Smooth muscle cell (in vitro differentiated cells): ENCODE data around the gene SEPTIN8. TPM values are rescaled to one million over a fixed set of nuclear protein-coding genes. Genes with fewer than 3 reads are reported as not detected.
A peak's percentile ranks its signal among the peaks of the same experiment; 100 is the strongest.

Source experiments
- DNase-seq: peaks from one replicate; lab custom pipeline; 2025; ENCODE audit not compliant: unreplicated experiment; lab: John Stamatoyannopoulos, UW
- H2AFZ ChIP-seq: fragments of 200-600 bp; sonication (generic); 2 replicates; pipeline ENCODE4 v1.6.0; 2016; ENCODE audit warnings: antibody characterized with exemption, low read depth, mild to moderate bottlenecking
- H3F3A ChIP-seq: fragments of 200-600 bp; sonication (generic); 2 replicates; pipeline ENCODE4 v1.6.0; 2017; ENCODE audit warnings: antibody characterized with exemption, low read depth
- H3K27ac ChIP-seq: fragments of 200-600 bp; sonication (generic); 2 replicates; pipeline ENCODE4 v1.5.1; 2016; ENCODE audit warnings: low read depth, mild to moderate bottlenecking
- H3K27me3 ChIP-seq: fragments of 200-600 bp; sonication (generic); 2 replicates; pipeline ENCODE4 v1.6.1; 2016; ENCODE audit warnings: low read depth, mild to moderate bottlenecking
- H3K36me3 ChIP-seq: fragments of 200-600 bp; sonication (generic); 2 replicates; pipeline ENCODE4 v1.5.1; 2016; ENCODE audit warnings: low read depth
- H3K4me1 ChIP-seq: fragments of 200-600 bp; sonication (generic); 2 replicates; pipeline ENCODE4 v1.5.1; 2016; ENCODE audit warnings: low read depth
- H3K4me2 ChIP-seq: fragments of 200-600 bp; sonication (generic); 2 replicates; pipeline ENCODE4 v1.6.0; 2016; ENCODE audit warnings: mild to moderate bottlenecking
- H3K4me3 ChIP-seq: fragments of 200-600 bp; sonication (generic); 2 replicates; pipeline ENCODE4 v1.5.1; 2016; ENCODE audit warnings: mild to moderate bottlenecking
- H3K79me2 ChIP-seq: fragments of 200-600 bp; sonication (generic); 2 replicates; pipeline ENCODE4 v1.6.0; 2016; ENCODE audit warnings: low read depth, mild to moderate bottlenecking
- H3K9ac ChIP-seq: fragments of 200-600 bp; sonication (generic); 2 replicates; pipeline ENCODE4 v1.6.0; 2016; ENCODE audit warnings: low read depth
- H3K9me3 ChIP-seq: fragments of 200-600 bp; sonication (generic); replicated peaks from 2 replicates; pipeline ENCODE4 v1.5.1; 2016; ENCODE audit warnings: low read depth
- H4K20me1 ChIP-seq: fragments of 200-600 bp; sonication (generic); 2 replicates; pipeline ENCODE4 v1.6.0; 2016; ENCODE audit warnings: low read depth
- WGBS: methylation state at CpG from one replicate; pipeline ENCODE4 v1.1.7; 2016; ENCODE audit warnings: low lambda C conversion rate; 5-methylcytosine and 5-hydroxymethylcytosine counted together
- polyA plus RNA-seq: library from polyadenylated mRNA; unstranded; fragments of >200 nt; fragmentation: Nextera tagmentation; extraction: Ambion mirVana; gene quantifications from 2 replicates; pipeline ENCODE4 v1.2.1, GENCODE V29; 2016
- total RNA-seq: library from RNA; depleted of rRNA; stranded (reverse); fragments of >200 nt; gene quantifications from 2 replicates; pipeline ENCODE4 v1.2.3, GENCODE V29; 2014
- TF ChIP-seq, protein P1 (sequence below): fragments of 200-600 bp; sonication (generic); IDR thresholded peaks from 2 replicates; pipeline ENCODE4 v1.5.1; 2017; ENCODE audit warnings: borderline replicate concordance, mild to moderate bottlenecking, antibody characterized with exemption; ENCODE audit not compliant: insufficient read depth, poor library complexity, severe bottlenecking

The SEPTIN8 gene
- total and polyA plus RNA-seq, 2 experiments from 2014 or later = 26.3 to 68.1 TPM

DNA sequence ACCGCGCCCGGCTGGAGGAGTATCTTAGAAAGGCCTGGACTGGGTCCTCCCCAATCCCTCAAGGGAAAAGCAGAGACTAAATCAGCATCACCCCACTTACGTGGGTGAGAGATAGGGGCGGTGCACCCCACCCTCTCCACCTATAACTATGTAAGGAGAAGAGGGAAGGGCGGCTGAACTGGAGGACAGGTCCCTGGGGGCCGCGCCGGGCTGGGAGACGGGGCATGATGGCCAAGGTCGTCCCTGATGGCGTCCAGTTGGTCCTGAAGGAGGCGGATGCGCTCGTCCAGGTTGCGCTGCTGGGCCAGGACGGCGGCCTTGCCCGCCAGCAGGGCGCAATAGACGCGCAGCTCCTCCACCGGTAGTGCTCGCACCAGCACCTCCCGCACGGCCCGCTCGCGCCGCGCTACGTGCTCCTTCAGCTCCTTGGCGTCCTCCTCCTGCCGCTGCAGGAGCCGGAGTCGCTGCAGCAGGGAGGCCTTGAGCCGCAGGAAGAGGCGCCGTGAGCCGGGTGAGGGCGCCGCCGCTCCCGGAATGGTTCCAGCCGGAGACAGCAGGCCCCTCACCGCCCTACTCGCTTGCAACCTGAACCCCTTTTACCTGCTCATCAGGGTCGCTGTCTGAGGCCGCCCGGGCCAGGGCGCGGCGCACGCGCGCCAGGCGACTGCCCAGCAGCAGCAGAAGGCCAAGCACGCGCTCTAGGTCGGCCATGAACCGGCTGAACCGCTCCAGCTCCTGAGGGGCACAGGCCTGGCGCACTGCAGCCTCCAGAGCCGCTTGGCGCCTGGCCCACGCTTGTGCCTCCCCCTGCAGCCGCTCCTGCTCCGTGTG is 45.8 kb upstream of the SEPTIN8 start:
- peak overlapping the region; percentile 92 for H3K4me2 ChIP-seq
- TF ChIP-seq, protein P1, sequence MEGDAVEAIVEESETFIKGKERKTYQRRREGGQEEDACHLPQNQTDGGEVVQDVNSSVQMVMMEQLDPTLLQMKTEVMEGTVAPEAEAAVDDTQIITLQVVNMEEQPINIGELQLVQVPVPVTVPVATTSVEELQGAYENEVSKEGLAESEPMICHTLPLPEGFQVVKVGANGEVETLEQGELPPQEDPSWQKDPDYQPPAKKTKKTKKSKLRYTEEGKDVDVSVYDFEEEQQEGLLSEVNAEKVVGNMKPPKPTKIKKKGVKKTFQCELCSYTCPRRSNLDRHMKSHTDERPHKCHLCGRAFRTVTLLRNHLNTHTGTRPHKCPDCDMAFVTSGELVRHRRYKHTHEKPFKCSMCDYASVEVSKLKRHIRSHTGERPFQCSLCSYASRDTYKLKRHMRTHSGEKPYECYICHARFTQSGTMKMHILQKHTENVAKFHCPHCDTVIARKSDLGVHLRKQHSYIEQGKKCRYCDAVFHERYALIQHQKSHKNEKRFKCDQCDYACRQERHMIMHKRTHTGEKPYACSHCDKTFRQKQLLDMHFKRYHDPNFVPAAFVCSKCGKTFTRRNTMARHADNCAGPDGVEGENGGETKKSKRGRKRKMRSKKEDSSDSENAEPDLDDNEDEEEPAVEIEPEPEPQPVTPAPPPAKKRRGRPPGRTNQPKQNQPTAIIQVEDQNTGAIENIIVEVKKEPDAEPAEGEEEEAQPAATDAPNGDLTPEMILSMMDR = no peak
- H4K20me1 ChIP-seq = no peaks in the 10 kb centered on the region
- no peak overlapping the region for H3K9ac ChIP-seq
- no peaks in the 10 kb centered on the region for H3K9me3 ChIP-seq
- DNase-seq = no peak
- WGBS = 17% methylated on average over 63 of the region's 68 CpGs
- H3K4me3 ChIP-seq = peak overlapping the region; percentile 36
- H2AFZ ChIP-seq = peak overlapping the region; percentile 69
- H3K79me2 ChIP-seq = no peaks in the 10 kb centered on the region
- no peaks in the 10 kb centered on the region for H3K27me3 ChIP-seq
- H3K36me3 ChIP-seq = no peaks in the 10 kb centered on the region
- no peaks in the 10 kb centered on the region for H3F3A ChIP-seq
- peaks cover 11% of the 10 kb centered on the region for H3K4me1 ChIP-seq
- H3K27ac ChIP-seq = no peak overlapping the region

DNA sequence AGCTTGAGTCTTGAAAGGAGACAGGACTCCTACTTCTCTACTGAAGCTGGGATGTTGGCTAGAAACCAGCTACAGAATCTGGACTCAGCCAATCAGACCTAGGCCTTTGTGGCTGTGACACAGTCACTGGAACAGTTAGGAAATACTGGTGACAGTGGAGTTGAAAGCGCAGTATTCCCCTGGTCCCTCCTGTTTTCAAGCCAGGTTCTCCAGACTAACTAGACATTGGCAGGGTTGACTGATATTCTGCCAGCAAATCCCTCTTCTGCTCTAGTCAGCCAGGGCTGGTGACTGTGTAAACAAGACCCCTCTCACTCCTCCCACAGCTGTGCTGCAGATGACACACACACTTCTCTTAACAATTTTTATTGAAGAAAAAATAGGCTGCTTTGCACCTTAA is 44.8 kb upstream of the SEPTIN8 start:
- 86% methylated on average over 1 of the region's 1 CpG for WGBS
- no peak overlapping the region for H3K4me2 ChIP-seq
- TF ChIP-seq, protein P1 = no peak

DNA sequence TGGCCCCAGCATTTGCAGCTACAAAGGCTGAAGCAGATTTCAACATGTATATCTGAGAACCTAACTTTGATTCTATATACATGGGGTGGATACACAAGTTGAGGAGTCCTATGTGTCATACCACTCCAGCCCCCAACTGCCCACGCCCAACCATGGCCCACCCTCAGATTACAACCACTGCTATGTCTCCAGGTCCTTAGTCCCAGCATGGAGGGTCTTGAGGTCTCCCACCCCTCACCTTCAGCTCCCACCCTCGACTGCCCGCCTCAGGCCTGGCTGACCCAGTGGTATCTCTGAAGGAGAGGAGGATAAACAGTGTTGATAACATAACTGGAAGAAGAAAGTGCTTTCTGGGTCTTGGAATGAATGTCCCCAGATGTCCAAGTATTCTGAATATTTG is 44.3 kb upstream of the SEPTIN8 start:
- no peak overlapping the region for H3K4me2 ChIP-seq
- no peak overlapping the region for H3K9ac ChIP-seq
- no peaks in the 10 kb centered on the region for H3K79me2 ChIP-seq
- H3K4me1 ChIP-seq = peaks cover 11% of the 10 kb centered on the region
- DNase-seq = no peak
- no peak overlapping the region for H3K4me3 ChIP-seq
- H3K27ac ChIP-seq = no peak overlapping the region
- no peaks in the 10 kb centered on the region for H3K9me3 ChIP-seq
- no peak overlapping the region for H2AFZ ChIP-seq
- no peaks in the 10 kb centered on the region for H3K27me3 ChIP-seq
- TF ChIP-seq, protein P1 = no peak
- no peaks in the 10 kb centered on the region for H4K20me1 ChIP-seq
- H3K36me3 ChIP-seq = no peaks in the 10 kb centered on the region
- 93% methylated on average over 3 of the region's 3 CpGs for WGBS
- H3F3A ChIP-seq = no peaks in the 10 kb centered on the region

More for the DNA sequence above, 44.8 kb upstream of the SEPTIN8 start:
- Histone ChIP-seq H3K27me3 (no peaks in the 10 kb centered on the region), H2AFZ (no peak overlapping the region), H4K20me1 (no peaks in the 10 kb centered on the region), H3K79me2 (no peaks in the 10 kb centered on the region), H3K9me3 (no peaks in the 10 kb centered on the region), H3K4me3 (no peak overlapping the region), H3K27ac (no peak overlapping the region), H3K36me3 (no peaks in the 10 kb centered on the region), H3F3A (no peaks in the 10 kb centered on the region), H3K4me1 (peaks cover 11% of the 10 kb centered on the region), H3K9ac (no peak overlapping the region)
- DNase-seq = no peak
